ENCODE results near the gene MUC2.

The MUC2 gene

DNA sequence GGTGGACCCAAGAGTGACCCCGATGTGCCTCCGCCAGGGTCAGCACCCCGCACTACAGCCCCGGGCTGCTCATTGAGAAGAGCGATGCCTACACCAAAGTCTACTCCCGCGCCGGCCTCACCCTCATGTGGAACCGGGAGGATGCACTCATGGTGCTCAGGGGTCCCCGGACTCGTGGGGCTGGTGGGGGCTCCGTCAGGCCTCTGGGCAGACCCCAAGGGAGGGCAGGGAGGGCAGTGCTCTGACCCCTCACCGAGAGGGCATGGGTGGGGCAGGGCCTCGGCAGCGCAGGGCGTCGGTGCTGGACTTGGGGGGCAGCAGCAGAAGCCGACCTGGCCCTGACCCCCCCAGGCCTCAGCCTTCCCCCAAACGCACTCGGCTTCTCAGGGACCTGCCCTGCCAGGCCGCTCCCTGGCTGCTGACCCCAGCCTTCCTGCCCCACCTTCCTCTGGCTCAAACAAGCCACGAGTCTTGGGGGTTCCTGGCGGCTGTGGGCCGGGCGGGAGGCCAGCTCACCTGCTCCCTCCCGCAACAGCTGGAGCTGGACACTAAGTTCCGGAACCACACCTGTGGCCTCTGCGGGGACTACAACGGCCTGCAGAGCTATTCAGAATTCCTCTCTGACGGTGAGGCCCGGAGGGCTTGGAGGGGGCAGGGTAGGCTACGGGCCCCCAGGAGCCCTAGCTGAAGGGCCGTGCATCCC lies 2.9 kb downstream of the MUC2 start:
- H3K9ac ChIP-seq = no peak overlapping the region
- no peaks in the 10 kb centered on the region for H4K20me1 ChIP-seq
- no peaks in the 10 kb centered on the region for H3K9me3 ChIP-seq
- H3K27me3 ChIP-seq = no peaks in the 10 kb centered on the region
- peaks cover 17% of the 10 kb centered on the region for H3K4me1 ChIP-seq
- H3K27ac ChIP-seq = no peak overlapping the region
- no peak overlapping the region for H3K4me3 ChIP-seq
- no peaks in the 10 kb centered on the region for H3K36me3 ChIP-seq
- no peak overlapping the region for H3K4me2 ChIP-seq
- no peak for TF ChIP-seq Cebpa-rat (IDR thresholded peaks at IDR 0.05)

DNA sequence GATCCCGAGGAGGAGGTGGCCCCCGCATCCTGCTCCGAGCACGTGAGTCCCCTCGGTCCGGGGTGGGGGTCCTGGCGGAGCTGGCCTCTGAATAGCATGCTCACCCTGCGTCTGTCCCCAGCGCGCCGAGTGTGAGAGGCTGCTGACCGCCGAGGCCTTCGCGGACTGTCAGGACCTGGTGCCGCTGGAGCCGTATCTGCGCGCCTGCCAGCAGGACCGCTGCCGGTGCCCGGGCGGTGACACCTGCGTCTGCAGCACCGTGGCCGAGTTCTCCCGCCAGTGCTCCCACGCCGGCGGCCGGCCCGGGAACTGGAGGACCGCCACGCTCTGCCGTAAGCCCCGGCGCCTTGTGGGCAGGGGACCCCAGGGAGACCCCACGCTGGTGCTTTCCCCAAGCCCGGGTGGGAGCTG lies 3.5 kb downstream of the MUC2 start:
- Histone ChIP-seq H3K36me3 (no peaks in the 10 kb centered on the region), H3K4me1 (peaks cover 13% of the 10 kb centered on the region), H4K20me1 (no peaks in the 10 kb centered on the region), H3K4me3 (no peak overlapping the region), H3K27me3 (no peaks in the 10 kb centered on the region), H3K4me2 (no peak overlapping the region), H3K9me3 (no peaks in the 10 kb centered on the region), H3K27ac (no peak overlapping the region), H3K9ac (no peak overlapping the region)
- TF ChIP-seq Cebpa-rat (IDR thresholded peaks at IDR 0.05) = no peak

DNA sequence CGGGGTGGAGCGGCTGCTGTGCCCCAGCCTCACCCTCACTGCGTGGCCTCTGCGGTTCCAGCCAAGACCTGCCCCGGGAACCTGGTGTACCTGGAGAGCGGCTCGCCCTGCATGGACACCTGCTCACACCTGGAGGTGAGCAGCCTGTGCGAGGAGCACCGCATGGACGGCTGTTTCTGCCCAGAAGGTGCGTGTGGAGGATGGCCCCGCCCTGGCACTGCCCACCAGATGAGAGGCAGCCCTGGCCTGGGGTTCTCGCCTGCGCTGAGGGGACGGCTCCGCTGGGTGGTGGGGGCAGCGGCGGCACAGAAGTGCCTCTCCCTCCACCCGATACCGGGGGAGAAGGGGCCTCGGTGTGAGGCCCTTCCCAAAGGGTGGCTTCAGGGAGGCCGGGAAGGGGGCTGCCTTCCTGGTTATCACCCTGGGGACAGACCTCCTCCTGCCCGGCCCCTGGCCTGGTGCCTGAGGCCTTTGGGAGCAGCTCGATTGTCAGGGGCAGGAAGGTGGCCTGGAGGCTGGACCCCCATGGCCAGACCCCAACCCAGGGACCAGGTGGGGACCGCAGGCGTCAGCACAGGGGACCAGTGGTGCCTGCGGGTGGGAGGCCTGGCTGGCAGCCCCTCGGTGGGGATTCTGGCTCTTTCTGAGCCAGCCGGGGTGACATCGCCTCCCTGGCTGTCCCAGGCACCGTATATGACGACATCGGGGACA lies 7.1 kb downstream of the MUC2 start:
- H3K27ac ChIP-seq = no peak overlapping the region
- no peak for TF ChIP-seq Cebpa-rat (IDR thresholded peaks at IDR 0.05)
- H3K4me1 ChIP-seq = no peaks in the 10 kb centered on the region
- no peaks in the 10 kb centered on the region for H3K36me3 ChIP-seq
- no peaks in the 10 kb centered on the region for H3K27me3 ChIP-seq
- H3K4me3 ChIP-seq = no peak overlapping the region
- H3K4me2 ChIP-seq = no peak overlapping the region
- H3K9ac ChIP-seq = no peak overlapping the region
- H3K9me3 ChIP-seq = no peaks in the 10 kb centered on the region
- no peaks in the 10 kb centered on the region for H4K20me1 ChIP-seq

DNA sequence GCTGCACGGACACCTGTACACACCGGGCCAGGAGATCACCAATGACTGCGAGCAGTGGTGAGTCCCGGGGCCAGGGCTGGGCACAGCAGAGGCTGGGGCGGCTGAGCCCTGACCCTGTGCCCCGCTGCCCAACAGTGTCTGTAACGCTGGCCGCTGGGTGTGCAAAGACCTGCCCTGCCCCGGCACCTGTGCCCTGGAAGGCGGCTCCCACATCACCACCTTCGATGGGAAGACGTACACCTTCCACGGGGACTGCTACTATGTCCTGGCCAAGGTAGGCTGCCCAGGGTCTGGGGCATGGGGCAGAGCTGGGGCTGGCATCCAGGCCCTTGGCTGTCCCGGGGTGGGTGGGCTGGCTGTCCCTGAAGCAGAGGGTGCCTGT lies 7.7 kb downstream of the MUC2 start:
- Histone ChIP-seq H3K9me3 (no peaks in the 10 kb centered on the region), H3K27me3 (no peaks in the 10 kb centered on the region), H3K4me2 (no peak overlapping the region), H3K27ac (no peak overlapping the region), H3K36me3 (no peaks in the 10 kb centered on the region), H3K4me3 (no peak overlapping the region), H3K4me1 (no peaks in the 10 kb centered on the region), H4K20me1 (no peaks in the 10 kb centered on the region), H3K9ac (no peak overlapping the region)
- TF ChIP-seq Cebpa-rat (IDR thresholded peaks at IDR 0.05) = no peak

DNA sequence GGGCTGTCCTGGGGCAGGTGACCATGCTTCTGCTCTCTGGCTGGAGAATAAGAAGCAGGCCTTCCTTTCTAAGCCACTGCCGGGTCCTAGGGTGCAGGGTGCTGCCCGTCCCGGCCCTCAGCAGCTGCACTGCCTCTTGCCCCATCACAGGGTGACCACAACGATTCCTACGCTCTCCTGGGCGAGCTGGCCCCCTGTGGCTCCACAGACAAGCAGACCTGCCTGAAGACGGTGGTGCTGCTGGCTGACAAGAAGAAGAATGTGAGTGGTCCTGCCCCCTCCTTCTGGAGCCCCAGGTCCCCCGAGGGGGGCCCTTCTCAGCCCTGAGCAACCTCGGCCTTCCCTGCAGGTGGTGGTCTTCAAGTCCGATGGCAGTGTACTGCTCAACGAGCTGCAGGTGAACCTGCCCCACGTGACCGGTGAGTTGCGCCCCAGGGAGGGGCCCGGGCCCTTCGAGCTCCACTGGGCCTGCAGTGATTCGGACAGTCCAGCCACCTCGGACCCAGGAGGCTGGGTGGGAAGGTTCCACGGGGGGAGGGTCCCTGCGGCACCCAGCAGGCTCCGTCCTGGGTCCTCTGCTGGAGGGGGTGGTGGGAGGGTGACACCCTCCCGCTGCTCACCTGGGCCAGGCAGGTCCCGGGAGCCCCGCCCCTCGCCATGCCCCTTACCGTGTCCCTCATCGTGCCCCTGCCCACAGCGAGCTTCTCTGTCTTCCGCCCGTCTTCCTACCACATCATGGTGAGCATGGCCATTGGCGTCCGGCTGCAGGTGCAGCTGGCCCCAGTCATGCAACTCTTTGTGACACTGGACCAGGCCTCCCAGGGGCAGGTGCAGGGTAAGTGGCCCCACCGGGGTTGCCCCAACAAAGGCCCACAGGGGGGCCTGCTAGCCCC lies 8.3 kb downstream of the MUC2 start:
- Histone ChIP-seq H3K27me3 (no peaks in the 10 kb centered on the region), H3K36me3 (no peaks in the 10 kb centered on the region), H3K4me1 (no peaks in the 10 kb centered on the region), H3K9me3 (no peaks in the 10 kb centered on the region), H3K9ac (no peak overlapping the region), H4K20me1 (no peaks in the 10 kb centered on the region), H3K4me2 (no peak overlapping the region), H3K27ac (no peak overlapping the region), H3K4me3 (no peak overlapping the region)
- no peak for TF ChIP-seq Cebpa-rat (IDR thresholded peaks at IDR 0.05)

DNA sequence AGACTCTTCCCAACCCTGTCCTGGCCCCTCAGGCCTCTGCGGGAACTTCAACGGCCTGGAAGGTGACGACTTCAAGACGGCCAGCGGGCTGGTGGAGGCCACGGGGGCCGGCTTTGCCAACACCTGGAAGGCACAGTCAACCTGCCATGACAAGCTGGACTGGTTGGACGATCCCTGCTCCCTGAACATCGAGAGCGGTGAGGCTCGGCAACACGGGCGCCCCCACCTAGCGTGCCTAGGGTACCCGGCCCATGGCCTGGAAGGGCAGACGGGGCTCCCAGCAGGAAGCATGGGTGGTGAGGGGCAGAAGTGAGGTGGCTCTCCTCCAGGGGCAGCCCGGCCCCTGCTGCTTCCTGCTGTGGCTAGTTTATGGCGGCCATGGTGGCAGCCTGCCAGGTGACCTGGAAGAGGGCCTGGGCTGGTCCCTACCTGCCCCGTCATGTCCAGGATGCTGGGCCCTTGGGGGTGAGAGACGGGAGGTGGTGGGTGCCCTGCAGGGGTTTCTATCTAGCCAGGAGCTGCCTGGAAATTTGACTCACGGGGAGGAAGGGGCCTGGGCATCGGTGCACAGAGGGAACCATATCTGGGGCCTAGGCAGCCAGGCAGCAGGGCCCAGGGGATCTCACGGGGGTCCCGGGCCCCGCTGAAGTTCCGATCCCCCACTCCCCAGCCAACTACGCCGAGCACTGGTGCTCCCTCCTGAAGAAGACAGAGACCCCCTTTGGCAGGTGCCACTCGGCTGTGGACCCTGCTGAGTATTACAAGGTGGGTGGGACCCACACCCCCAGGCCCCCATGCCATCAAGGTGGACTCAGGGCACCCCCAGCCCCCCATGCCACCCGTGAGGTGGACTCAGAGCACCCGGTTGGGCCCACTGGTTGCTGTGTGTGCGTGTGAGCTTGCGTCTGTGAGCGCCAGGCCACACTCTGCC lies 9.2 kb downstream of the MUC2 start:
- Histone ChIP-seq H4K20me1 (no peaks in the 10 kb centered on the region), H3K4me2 (no peak overlapping the region), H3K4me3 (no peak overlapping the region), H3K36me3 (no peaks in the 10 kb centered on the region), H3K4me1 (no peaks in the 10 kb centered on the region), H3K27ac (no peak overlapping the region), H3K9me3 (no peaks in the 10 kb centered on the region), H3K9ac (no peak overlapping the region), H3K27me3 (no peaks in the 10 kb centered on the region)
- TF ChIP-seq Cebpa-rat (IDR thresholded peaks at IDR 0.05) = no peak

DNA sequence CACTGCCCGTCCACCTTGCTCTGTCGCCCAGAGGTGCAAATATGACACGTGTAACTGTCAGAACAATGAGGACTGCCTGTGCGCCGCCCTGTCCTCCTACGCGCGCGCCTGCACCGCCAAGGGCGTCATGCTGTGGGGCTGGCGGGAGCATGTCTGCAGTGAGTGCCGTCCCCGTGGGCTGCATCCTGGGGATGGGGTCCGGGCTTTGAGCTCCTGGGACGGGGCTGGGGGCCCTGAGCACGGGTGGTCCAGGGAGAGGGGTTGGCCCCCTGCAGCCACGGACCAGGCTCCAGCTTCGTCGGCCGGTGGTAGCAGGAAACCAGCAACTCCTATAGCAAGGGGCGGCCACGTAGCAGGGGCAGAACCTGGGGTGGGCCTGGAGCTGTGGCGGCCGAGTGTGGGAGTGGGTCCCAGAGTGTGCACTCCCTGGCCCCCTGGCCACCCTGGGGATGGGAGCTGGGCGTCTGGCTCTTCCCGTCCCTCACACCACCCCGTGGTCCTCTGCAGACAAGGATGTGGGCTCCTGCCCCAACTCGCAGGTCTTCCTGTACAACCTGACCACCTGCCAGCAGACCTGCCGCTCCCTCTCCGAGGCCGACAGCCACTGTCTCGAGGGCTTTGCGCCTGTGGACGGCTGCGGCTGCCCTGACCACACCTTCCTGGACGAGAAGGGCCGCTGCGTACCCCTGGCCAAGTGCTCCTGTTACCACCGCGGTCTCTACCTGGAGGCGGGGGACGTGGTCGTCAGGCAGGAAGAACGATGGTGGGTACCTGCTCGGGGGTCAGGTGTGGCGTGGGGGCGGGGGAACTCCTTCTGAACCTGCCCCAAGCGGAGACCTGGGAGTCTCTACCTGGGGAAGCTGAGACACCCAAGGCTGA lies 10.1 kb downstream of the MUC2 start:
- TF ChIP-seq Cebpa-rat (IDR thresholded peaks at IDR 0.05) = no peak
- Histone ChIP-seq H3K9ac (no peak overlapping the region), H3K9me3 (no peaks in the 10 kb centered on the region), H3K27me3 (no peaks in the 10 kb centered on the region), H3K4me1 (no peaks in the 10 kb centered on the region), H3K4me3 (no peak overlapping the region), H3K27ac (no peak overlapping the region), H4K20me1 (no peaks in the 10 kb centered on the region), H3K36me3 (no peaks in the 10 kb centered on the region), H3K4me2 (no peak overlapping the region)

DNA sequence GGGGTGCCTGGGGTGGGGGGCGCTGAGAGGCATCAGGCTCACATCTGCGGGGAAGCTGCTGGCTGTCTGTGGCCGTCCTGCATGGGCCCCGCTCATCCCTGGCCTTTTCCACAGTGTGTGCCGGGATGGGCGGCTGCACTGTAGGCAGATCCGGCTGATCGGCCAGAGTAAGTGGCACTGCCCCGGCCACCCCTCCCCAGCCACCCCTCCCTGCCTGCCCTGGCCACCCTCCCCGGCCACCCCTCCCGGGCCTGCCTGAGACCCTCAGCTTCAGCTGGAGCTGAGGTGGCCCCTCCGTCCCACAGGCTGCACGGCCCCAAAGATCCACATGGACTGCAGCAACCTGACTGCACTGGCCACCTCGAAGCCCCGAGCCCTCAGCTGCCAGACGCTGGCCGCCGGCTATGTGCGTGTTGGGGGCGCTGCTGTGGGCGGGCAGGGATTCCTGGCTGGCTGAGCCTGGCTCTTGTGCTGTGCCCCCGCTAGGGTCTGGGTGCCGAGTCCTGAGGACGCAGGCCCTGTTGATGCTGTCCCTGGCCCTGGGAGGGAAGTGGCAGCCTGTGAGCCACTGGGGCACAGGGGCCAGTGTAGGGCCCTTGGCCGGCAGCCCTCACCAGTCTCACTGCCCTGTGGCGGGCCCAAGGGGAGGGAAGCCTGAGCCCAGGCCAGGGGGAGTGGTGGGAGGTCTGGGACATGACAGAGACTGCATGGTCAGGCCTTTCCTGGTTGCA lies 10.9 kb downstream of the MUC2 start:
- Histone ChIP-seq H3K9me3 (no peaks in the 10 kb centered on the region), H3K36me3 (no peaks in the 10 kb centered on the region), H3K27me3 (no peaks in the 10 kb centered on the region), H3K27ac (no peak overlapping the region), H4K20me1 (no peaks in the 10 kb centered on the region), H3K4me3 (no peak overlapping the region), H3K4me1 (no peaks in the 10 kb centered on the region), H3K4me2 (no peak overlapping the region), H3K9ac (no peak overlapping the region)
- TF ChIP-seq Cebpa-rat (IDR thresholded peaks at IDR 0.05) = no peak
